HG03196 (cell line): ENCODE data around the gene SHISA7.
"Not testable (repeated sequence)": the region's sequence is repeated elsewhere in the genome, so short reads cannot be mapped to it uniquely, and the experiment has no call there.

Experiments
- ATAC-seq: cut with Tn5 transposase; IDR thresholded peaks from one replicate; pipeline ENCODE4 v1.9.1; 2021; ENCODE audit not compliant: unreplicated experiment

SHISA7 gene

GRCh38 chr19:55448175-55448490, 5.0 kb upstream of the SHISA7 start:
- not testable (repeated sequence) for ATAC-seq

- no peak for ATAC-seq
These were observed 4.5 kb upstream of the SHISA7 start for GRCh38 chr19:55447421-55448174.

DNA sequence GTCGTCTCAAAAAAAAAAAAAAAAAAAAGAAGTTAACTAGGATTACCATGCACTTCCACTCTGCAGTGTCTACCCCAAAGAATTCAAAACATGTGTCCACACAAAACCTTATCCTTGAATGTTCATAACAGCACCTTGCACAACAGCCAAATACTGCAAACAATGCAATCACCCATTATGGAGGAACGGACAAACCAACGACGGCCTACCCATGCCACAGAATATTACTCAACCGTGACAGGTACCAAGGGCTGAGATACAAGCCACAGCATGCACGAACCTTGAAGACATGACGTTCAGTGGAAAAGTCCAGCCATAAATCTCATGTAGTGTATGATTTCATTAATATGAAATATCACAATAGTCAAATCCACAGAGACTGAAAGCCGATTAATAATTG, 3.0 kb upstream of the SHISA7 start:
- ATAC-seq: no peak

GRCh38 chr19:55444646-55445045, 1.5 kb upstream of the SHISA7 start:
- no peak for ATAC-seq

DNA sequence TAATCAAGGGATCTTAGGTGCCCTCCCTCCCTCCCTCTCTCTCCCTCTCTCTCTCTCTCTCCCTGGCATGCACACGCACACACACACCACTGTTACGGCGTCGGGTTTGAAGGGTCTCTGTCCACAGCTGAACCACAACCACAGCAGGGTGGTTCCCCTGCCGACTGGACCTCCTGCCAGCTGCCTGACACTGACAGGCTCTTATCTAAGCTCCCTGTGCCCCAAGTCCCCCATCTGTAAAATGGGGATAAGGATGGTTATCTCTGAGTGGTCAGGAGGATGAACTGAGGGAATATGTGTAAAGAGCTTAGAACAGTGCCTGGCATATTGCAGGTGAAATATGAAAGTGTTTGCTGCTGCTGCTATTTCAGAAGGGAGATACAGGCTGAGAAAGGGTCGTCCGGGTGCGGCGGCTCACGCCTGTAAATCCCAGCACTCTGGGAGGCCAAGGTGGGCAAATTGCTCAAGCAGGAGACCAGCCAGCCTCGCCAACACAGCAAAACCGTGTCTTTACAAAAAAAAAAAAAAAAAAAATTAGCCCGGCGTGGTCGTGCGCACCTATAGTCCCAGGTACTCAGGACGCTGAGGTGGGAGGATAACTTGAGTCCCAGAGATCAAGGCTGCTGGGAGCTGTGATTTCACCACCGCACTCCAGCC, 852 bp upstream of the SHISA7 start:
- no peak for ATAC-seq

- ATAC-seq: no peak
These were observed 633 bp downstream of the SHISA7 start for GRCh38 chr19:55442372-55442961.

DNA sequence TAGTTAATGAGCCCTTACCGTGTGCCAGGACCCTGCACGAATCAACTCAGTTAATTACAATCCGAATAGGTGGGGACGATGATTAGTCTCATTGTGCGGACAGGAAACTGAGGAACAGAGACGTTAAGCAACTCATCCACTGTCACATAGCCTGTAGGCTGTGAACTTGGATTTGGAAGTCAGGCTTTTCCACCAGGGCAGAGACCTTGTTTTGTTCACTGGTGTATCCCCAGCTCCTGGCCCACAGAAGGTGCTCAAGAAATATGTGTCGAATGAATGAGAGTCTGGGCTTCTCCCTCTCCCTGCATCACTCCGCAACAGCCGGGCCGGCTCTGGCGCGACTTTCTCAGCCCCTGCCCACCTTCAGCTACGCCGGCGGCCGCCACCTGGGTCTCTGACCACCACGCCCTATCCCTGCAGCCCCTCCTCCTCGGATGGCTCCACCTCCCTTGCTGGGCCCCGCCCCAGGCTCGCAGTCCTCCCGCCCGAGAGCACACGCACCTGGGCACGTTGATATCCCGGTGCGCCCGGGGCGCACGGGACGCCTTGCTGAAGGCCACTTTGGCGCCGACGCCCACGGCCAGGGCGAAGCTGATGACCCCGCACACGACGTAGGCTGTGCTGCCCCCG, 1.3 kb downstream of the SHISA7 start:
- ATAC-seq: no peak

GRCh38 chr19:55441319-55441691, 1.8 kb downstream of the SHISA7 start:
- ATAC-seq: no peak

- ATAC-seq: no peak
These were observed 2.5 kb downstream of the SHISA7 start for GRCh38 chr19:55440411-55441105.

GRCh38 chr19:55439052-55439451, 4.0 kb downstream of the SHISA7 start:
- ATAC-seq: no peak

DNA sequence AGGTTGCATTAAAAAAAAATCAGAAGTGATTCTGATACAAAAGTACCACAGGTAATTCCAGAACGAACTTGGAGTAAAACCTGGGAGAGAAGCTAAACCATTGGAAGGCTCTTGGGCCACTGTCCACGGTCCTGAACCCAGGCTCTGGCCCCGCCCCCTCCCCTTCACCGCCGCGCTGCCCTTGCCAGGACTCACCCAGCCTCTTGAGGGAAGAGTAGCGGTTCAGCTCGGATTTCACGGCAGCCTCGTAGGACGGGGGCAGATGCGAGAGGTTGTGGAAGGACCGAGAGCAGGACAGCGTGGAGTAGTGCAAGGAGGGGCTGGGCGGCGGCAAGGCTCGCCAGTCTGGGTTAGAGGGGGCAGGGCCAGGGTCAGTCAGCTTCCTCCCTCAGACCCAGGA, 5.7 kb downstream of the SHISA7 start:
- no peak for ATAC-seq

DNA sequence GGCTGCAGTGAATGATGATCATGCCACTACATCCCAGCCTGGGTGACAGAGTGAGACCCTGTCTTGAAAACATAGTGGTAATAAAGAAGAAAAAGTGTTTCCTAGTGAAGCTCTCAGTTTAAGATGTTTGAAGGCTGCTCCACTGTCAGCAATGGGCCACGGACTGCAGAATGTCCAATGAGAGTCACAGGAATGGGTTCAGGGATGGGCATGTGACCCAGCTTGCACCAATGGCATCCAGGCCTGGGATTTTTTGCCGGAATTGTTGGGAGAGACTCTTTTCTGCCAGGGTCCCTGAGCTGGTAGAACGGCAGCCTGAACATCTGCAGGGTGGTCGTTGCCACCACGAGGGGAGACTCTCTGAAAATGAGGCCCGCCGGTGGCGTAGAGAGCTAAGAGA, 6.3 kb downstream of the SHISA7 start:
- ATAC-seq: no peak

DNA sequence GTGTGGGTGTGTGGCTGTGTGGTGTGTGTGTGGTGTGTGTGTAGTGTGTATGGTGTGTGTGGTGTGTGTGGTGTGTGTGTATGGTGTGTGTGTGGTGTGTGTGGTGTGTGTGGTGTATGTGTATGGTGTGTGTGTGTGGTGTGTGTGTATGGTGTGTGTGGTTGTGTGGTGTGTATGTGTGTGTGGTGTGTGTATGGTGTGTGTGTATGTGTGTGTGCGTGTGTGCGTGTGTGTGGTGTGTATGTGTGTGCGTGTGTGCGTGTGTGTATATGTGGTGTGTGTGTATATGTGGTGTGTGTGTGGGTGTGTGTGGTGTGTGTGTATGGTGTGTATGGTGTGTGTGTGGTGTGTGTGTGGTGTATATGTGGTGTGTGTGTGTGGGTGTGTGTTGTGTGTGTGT, 8.1 kb downstream of the SHISA7 start:
- ATAC-seq: no peak

- ATAC-seq: no peak
These were observed 8.7 kb downstream of the SHISA7 start for GRCh38 chr19:55434356-55434919.

GRCh38 chr19:55433292-55433691, 9.8 kb downstream of the SHISA7 start:
- no peak for ATAC-seq

DNA sequence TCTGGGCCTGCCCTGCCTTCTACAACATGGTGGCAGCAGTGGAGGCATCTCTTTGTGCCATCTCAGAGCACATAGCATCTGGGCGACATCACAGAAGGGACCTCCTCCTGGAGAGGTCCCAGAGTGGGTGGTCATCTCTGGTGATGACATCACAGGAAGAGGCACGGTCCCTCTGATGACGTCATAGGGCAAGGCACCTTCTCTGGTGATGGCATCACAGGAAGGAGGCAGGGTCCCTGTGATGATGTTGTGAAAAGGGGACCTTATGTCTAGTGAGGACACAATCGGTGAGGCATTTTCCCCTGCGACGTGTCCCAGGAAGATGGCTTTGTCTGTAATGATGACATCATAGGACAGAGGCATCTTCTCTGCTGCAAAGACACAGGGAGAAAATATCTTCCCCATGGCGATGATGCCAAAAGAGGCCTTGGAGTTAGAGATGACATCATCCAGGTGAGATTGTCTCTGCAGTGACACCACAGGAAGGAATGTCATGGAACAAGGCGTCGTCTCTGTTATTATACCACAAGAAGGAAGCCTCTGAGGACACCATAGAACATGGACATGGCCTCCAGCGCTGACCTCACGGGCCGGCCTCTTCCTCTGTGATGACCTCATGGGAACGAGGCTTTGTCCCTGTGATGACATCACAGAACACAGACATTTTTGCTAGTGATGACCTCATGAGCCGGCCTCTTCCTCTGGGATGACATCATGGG, 10.7 kb downstream of the SHISA7 start:
- no peak for ATAC-seq

DNA sequence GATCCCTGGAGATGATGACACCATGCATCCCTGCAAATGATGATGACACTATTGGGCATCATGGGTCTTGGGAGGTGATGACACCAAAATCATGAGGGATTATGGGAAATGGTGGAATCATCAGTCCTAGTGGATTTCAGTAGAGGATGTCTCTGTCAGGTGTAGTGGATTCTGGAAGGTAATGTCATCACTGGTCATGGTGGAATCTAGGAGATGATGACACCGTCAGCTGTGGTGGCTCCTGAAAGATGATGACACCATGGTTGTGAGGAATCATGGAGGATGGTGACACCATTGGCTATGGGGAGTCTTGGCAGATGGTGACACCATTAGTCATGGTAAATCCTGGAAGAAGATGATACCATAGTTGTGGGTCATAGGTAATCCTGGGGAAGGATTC, 11.9 kb downstream of the SHISA7 start:
- no peak for ATAC-seq

- no peak for ATAC-seq
These were observed 17.1 kb downstream of the SHISA7 start for GRCh38 chr19:55426042-55426441.

GRCh38 chr19:55424518-55424917, 18.6 kb downstream of the SHISA7 start:
- no peak for ATAC-seq

DNA sequence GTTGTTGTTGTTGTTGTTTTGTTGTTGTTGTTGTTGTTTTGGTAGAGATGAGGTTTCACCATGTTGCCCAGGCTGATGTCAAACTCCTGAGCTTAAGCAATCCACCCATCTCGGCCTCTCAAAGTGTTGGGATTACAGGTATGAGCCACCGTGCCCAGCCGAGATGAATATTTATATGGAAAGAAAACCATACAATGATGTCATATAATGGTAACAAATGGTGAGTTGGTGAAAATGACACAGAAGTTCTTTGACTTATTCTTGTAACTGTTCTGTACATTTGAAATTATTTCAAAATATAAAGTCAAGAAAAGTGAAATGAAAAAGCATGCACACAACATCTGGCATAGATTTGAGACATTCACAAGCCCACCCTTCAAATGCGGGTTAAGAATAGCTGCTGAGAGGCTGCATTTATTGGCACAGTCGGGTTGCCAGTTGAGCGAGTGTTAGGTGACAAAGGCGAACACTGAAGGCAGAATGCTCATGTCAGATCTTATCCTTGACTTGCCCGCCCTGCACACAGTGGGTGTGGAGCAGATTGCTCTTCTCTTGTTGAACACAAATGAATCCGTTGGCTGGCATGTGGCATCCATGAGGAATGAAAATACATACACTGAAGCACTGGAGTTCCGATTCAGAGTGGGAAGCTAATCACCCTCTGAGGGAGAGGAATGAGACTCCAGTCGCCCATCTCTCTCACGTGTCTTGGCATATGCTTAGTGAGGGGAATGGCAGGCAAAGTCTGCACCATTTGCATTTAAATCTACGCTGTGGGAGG, 19.7 kb downstream of the SHISA7 start:
- ATAC-seq: no peak
